ENCODE results near the gene C9orf43. TPM values are rescaled to one million over a fixed set of nuclear protein-coding genes. Genes with fewer than 3 reads are reported as not detected.

The C9orf43 gene
- total RNA-seq, 1 donor from 2014 or later, result 0.88 TPM

DNA sequence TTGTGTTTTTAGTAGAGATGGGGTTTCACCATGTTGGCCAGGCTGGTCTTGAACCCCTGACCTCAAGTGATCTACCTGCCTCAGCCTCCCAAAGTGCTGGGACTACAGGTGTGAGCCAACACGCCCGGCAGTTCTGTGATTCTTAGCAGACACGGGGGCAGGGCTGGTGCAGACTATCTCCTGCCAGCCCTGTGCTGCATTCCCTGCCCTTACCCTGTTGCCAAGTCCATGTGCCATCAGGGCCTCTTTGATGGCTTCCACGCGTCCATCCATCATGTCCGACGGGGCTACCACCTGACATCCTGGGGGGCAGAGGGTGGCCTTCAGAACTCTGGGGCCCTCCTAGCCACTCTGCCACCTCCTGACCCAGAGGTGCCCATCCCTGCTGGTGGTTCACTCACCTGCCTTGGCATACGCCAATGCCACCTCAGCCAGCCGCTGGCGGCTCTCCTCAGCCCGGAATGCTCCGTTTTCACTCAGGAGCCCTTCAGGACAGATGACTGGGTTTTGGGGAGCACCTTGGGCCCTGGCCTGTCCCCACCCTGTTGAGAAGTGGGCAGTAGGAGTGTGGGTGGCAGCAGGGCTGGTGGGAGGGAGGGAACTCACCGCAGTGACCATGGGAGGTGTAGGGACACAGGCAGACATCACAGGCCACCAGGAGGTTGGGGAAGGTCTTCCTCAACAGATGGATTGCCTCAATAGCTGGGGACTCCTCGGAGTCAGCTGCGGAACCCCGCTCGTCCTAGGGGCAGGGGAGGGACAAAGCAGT lies 20.2 kb upstream of the C9orf43 start:
- no peaks in the 10 kb centered on the region for H3K27me3 ChIP-seq (ENCODE audit: control insufficient read depth, insufficient read depth, low read length)

GRCh38 chr9:113391917-113392316 lies 18.6 kb upstream of the C9orf43 start:
- Histone ChIP-seq H3K27me3 (ENCODE audit: control insufficient read depth, insufficient read depth, low read length) (no peaks in the 10 kb centered on the region), H3K4me3 (ENCODE audit: low read depth, low read length) (no peak overlapping the region), H3K36me3 (ENCODE audit: control insufficient read depth, insufficient read depth, low read length) (peaks cover 3% of the 10 kb centered on the region)
- TF ChIP-seq, protein P1, sequence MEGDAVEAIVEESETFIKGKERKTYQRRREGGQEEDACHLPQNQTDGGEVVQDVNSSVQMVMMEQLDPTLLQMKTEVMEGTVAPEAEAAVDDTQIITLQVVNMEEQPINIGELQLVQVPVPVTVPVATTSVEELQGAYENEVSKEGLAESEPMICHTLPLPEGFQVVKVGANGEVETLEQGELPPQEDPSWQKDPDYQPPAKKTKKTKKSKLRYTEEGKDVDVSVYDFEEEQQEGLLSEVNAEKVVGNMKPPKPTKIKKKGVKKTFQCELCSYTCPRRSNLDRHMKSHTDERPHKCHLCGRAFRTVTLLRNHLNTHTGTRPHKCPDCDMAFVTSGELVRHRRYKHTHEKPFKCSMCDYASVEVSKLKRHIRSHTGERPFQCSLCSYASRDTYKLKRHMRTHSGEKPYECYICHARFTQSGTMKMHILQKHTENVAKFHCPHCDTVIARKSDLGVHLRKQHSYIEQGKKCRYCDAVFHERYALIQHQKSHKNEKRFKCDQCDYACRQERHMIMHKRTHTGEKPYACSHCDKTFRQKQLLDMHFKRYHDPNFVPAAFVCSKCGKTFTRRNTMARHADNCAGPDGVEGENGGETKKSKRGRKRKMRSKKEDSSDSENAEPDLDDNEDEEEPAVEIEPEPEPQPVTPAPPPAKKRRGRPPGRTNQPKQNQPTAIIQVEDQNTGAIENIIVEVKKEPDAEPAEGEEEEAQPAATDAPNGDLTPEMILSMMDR (IDR thresholded peaks at IDR 0.05; ENCODE audit: insufficient read depth, low read length, poor library complexity, severe bottlenecking), result no peak
- DNase-seq (ENCODE audit: low read depth), result no peak

More for the DNA sequence above, 20.2 kb upstream of the C9orf43 start:
- no peak for DNase-seq (ENCODE audit: low read depth)
- TF ChIP-seq, protein P1 (IDR thresholded peaks at IDR 0.05; ENCODE audit: insufficient read depth, low read length, poor library complexity, severe bottlenecking), result no peak
- H3K36me3 ChIP-seq (ENCODE audit: control insufficient read depth, insufficient read depth, low read length), result peaks cover 3% of the 10 kb centered on the region
- no peak overlapping the region for H3K4me3 ChIP-seq (ENCODE audit: low read depth, low read length)

DNA sequence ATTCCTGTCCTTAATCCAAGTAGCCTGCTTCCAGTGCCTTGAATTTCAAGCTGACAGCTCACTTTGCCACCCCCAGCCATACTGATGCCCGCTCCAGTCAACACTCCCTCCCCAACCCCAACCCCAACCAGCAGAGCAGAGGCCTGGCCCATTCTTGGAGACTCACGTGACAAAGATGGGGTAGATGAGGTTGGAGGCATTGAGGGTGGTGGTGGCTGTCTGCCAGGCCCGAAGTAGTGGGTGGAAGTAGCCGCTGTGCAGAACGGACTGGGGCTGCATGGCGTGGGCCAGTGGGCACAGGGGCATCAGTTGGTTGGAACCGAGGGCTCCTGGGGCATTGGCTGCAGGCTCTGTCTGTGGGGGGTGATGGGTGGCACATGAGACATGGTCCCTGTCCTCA lies 17.3 kb upstream of the C9orf43 start:
- no peak for DNase-seq (ENCODE audit: low read depth)
- Histone ChIP-seq H3K27me3 (ENCODE audit: control insufficient read depth, insufficient read depth, low read length) (no peaks in the 10 kb centered on the region), H3K36me3 (ENCODE audit: control insufficient read depth, insufficient read depth, low read length) (peaks cover 3% of the 10 kb centered on the region), H3K4me3 (ENCODE audit: low read depth, low read length) (no peak overlapping the region)
- TF ChIP-seq, protein P1 (IDR thresholded peaks at IDR 0.05; ENCODE audit: insufficient read depth, low read length, poor library complexity, severe bottlenecking), result no peak

- Histone ChIP-seq H3K36me3 (ENCODE audit: control insufficient read depth, insufficient read depth, low read length) (peaks cover 1% of the 10 kb centered on the region), H3K4me3 (ENCODE audit: low read depth, low read length) (no peak overlapping the region), H3K27me3 (ENCODE audit: control insufficient read depth, insufficient read depth, low read length) (no peaks in the 10 kb centered on the region)
- no peak for DNase-seq (ENCODE audit: low read depth)
- TF ChIP-seq, protein P1 (IDR thresholded peaks at IDR 0.05; ENCODE audit: insufficient read depth, low read length, poor library complexity, severe bottlenecking), result no peak
Measured at GRCh38 chr9:113395000-113395861, 15.3 kb upstream of the C9orf43 start.

GRCh38 chr9:113397203-113397631 lies 13.3 kb upstream of the C9orf43 start:
- TF ChIP-seq, protein P1 (IDR thresholded peaks at IDR 0.05; ENCODE audit: insufficient read depth, low read length, poor library complexity, severe bottlenecking), result no peak
- no peak for DNase-seq (ENCODE audit: low read depth)

More at GRCh38 chr9:113397203-113397631, 13.3 kb upstream of the C9orf43 start:
- no peak overlapping the region for H3K4me3 ChIP-seq (ENCODE audit: low read depth, low read length)
- H3K36me3 ChIP-seq (ENCODE audit: control insufficient read depth, insufficient read depth, low read length), result no peaks in the 10 kb centered on the region
- no peaks in the 10 kb centered on the region for H3K27me3 ChIP-seq (ENCODE audit: control insufficient read depth, insufficient read depth, low read length)

All from kidney epithelial cell (primary cell).